OCI-LY7 (cell line): ENCODE measurements around the gene GATA3. TPM values are rescaled to one million over a fixed set of nuclear protein-coding genes. Genes with fewer than 3 reads are reported as not detected.

Source experiments
- BruUV-seq: library from RNA; stranded (reverse); fragments of 400-500 nt; replicated peaks from 2 replicates; lab custom pipeline; 2021; lab: Mats Ljungman, UMichigan
- CTCF ChIA-PET: fragments of 300-600 bp; sonication (Branson Sonifier 250); formaldehyde crosslinking; loops from one replicate; lab custom pipeline; 2022; ENCODE audit warnings: antibody characterized with exemption; ENCODE audit not compliant: unreplicated experiment; lab: Charles Lee
- POLR2A ChIA-PET: fragments of 300-600 bp; sonication (Branson Sonifier 250); formaldehyde crosslinking; loops from one replicate; lab custom pipeline; 2022; ENCODE audit warnings: antibody characterized with exemption; lab: Charles Lee
- DNase-seq: peaks from one replicate; pipeline ENCODE4 v3.0.0-alpha.2; 2015; ENCODE audit warnings: low spot score
- H2AFZ ChIP-seq: fragments of 200-600 bp; sonication (generic), shearing (Covaris generic); 2 replicates; pipeline ENCODE4 v1.6.1; 2014; ENCODE audit warnings: mild to moderate bottlenecking, antibody characterized with exemption, low read length, moderate library complexity
- H3K27ac ChIP-seq: fragments of 200-600 bp; sonication (generic); 2 replicates; pipeline ENCODE4 v1.5.1; 2014; ENCODE audit warnings: mixed run types, low read depth, mild to moderate bottlenecking, moderate library complexity, low read length, inconsistent platforms; ENCODE audit not compliant: poor library complexity, severe bottlenecking
- H3K36me3 ChIP-seq: fragments of 200-600 bp; sonication (generic); 2 replicates; pipeline ENCODE4 v1.6.1; 2014; ENCODE audit warnings: mild to moderate bottlenecking, antibody characterized with exemption, low read length, moderate library complexity, mixed read lengths; ENCODE audit not compliant: insufficient read depth
- H3K4me1 ChIP-seq: fragments of 200-600 bp; sonication (generic); 2 replicates; pipeline ENCODE4 v1.5.1; 2014; ENCODE audit warnings: mild to moderate bottlenecking, low read length; ENCODE audit not compliant: insufficient read depth, poor library complexity, severe bottlenecking
- H3K4me2 ChIP-seq: fragments of 200-600 bp; sonication (generic); 2 replicates; pipeline ENCODE4 v1.6.1; 2014; ENCODE audit warnings: mild to moderate bottlenecking, low read length
- H3K4me3 ChIP-seq: fragments of 200-600 bp; sonication (generic); 2 replicates; pipeline ENCODE4 v1.5.1; 2014; ENCODE audit warnings: mild to moderate bottlenecking, low read depth, low read length; ENCODE audit not compliant: poor library complexity, severe bottlenecking
- H3K79me2 ChIP-seq: fragments of 200-600 bp; sonication (generic); 2 replicates; pipeline ENCODE4 v1.6.1; 2016; ENCODE audit warnings: low read depth, mild to moderate bottlenecking, low read length, moderate library complexity, mixed read lengths; ENCODE audit not compliant: insufficient read depth
- H3K9me2 ChIP-seq: fragments of 200-600 bp; sonication (generic); 2 replicates; pipeline ENCODE4 v1.6.1; 2016; ENCODE audit warnings: mild to moderate bottlenecking, low read length, mixed read lengths; ENCODE audit not compliant: insufficient read depth
- H3K9me3 ChIP-seq: fragments of 200-600 bp; sonication (generic); 2 replicates; pipeline ENCODE4 v1.6.1; 2014; ENCODE audit warnings: mild to moderate bottlenecking, mixed run types, low read length, mixed read lengths
- H4K20me1 ChIP-seq: fragments of 200-600 bp; sonication (generic); 2 replicates; pipeline ENCODE4 v1.6.1; 2014; ENCODE audit warnings: mild to moderate bottlenecking, antibody characterized with exemption, low read length, moderate library complexity, mixed read lengths; ENCODE audit not compliant: insufficient read depth
- CTCF ChIP-seq: fragments of 200-600 bp; sonication (generic); conservative IDR thresholded peaks from 2 replicates; pipeline ENCODE4 v1.5.1; 2014; ENCODE audit warnings: mild to moderate bottlenecking, antibody characterized with exemption, low read length, moderate library complexity, mixed read lengths
- EZH2phosphoT487 ChIP-seq: fragments of 200-600 bp; sonication (generic); IDR thresholded peaks from 2 replicates; pipeline ENCODE4 v1.6.1; 2018; ENCODE audit warnings: low read depth, borderline replicate concordance, mild to moderate bottlenecking, mixed run types, antibody characterized with exemption, low read length, moderate library complexity, mixed read lengths
- intact Hi-C: fragments of 100-400 bp; cut with micrococcal nuclease; formaldehyde crosslinking; loops from one replicate; pipeline ENCODE4 v1.10.0; 2022; ENCODE audit not compliant: unreplicated experiment
- total RNA-seq, 2 experiments: library from RNA; depleted of rRNA in 1 of 2; stranded (reverse); fragments of >200 nt in 1 of 2; shearing (Covaris generic) in 1 of 2; gene quantifications; 2 replicates each; pipeline ENCODE4 v1.2.3, GENCODE V29; 2014 to 2022

Gene GATA3
- total RNA-seq, 2 experiments from 2014 or later, result not detected

DNA sequence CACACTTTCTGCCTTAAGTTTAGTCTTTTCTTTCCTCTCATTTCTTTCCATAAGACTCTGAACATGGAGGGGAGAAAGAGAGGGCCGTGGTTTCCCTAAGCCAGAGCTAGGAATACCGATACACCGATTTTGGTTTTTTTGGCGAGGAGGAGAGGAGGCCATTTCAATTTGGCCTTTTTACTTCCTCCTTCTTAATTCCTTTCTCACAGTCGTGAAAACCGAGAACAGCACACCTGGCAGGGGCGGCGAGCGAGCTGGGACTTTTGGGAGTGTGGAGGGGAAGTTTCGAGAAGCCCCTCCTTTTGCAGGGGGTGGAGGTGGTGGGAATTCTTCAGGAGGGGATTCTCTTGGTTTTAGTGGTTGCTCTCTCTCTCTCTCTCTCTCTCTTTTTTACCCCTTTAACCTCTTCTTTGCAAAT is 6.2 kb downstream of the GATA3 start:
- no peaks in the 10 kb centered on the region for H3K9me3 ChIP-seq
- H3K4me1 ChIP-seq, result peaks cover 21% of the 10 kb centered on the region
- H3K9me2 ChIP-seq, result no peaks in the 10 kb centered on the region
- peak overlapping the region; percentile 20; the same call in 1 of the 2 replicates for H2AFZ ChIP-seq
- no peaks in the 10 kb centered on the region for H3K36me3 ChIP-seq
- no peaks in the 10 kb centered on the region for H3K79me2 ChIP-seq
- no peaks in the 10 kb centered on the region for H4K20me1 ChIP-seq
- H3K27ac ChIP-seq, result no peak overlapping the region
- ChIA-PET CTCF (no interaction called here), POLR2A (no interaction called here)
- intact Hi-C loops, result no loop called here
- no peak for TF ChIP-seq CTCF
- TF ChIP-seq EZH2phosphoT487, result no peak
- H3K4me3 ChIP-seq, result no peak overlapping the region
- DNase-seq, result no peak
- H3K4me2 ChIP-seq, result peak overlapping the region; percentile 40; the same call in 1 of the 2 replicates
- BruUV-seq, result no TSS peak

DNA sequence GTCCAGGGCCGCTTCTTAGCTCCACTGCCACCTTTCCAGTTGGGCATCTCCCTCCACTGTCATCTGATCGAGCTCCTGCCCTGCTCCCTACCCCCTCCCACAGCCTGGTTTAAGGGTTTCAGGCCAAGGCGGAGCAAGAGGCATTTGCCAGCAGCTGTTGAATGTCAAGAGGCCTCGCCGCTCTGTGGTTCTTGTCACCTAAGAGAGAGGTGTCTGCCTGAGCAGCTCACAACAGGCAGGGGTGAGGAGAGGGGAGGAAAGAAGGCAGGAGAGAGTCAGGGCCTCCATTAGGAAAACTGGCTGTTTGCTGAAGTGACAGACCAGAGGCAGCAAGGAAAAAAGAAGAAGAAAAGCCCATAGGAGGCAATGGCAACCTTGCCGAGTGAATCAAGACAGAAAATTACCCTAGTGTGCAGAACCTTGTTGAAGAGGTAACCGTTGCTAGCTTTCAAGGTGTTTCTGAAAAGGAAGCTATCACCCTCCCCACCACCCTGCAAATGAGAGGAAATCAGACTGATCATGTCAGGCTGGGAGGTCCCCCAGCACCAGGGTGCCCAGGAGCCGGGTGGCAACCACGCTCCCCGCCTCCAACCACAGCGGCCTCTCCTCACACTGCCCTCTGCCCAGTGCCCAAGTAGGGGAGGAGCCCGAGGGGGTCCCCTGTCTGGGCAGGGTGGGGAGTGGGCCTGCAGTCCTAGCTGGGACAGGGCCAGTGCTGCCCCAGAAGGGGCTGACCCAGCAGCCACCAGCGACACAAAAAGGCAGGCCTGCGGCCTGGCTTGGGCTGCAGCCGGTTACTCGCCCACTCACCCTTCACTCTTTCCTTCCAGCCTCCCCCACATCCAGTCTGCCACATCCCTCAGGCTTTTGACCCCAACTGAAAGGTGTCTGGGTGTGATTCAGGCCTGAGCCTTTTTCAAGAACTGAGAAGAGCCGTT is 7.1 kb downstream of the GATA3 start:
- CTCF ChIA-PET, result interaction anchor here (1.0 kb wide), 1 partner anchor 273 kb away, joined by 3 read pairs; the partner anchor contains the start of gene ATP5F1C

More for the DNA sequence above, 7.1 kb downstream of the GATA3 start:
- Histone ChIP-seq H2AFZ (no peak overlapping the region; the same call in 1 of the 2 replicates), H3K9me3 (no peaks in the 10 kb centered on the region), H3K4me2 (no peak overlapping the region), H3K4me1 (peaks cover 21% of the 10 kb centered on the region), H3K36me3 (no peaks in the 10 kb centered on the region), H3K9me2 (no peaks in the 10 kb centered on the region), H3K4me3 (no peak overlapping the region), H3K79me2 (no peaks in the 10 kb centered on the region), H4K20me1 (no peaks in the 10 kb centered on the region), H3K27ac (no peak overlapping the region)
- BruUV-seq, result no TSS peak
- TF ChIP-seq EZH2phosphoT487 (no peak), CTCF (no peak)
- POLR2A ChIA-PET, result interaction anchor here (0.5 to 0.6 kb wide), 2 partner anchors 17 to 352 kb away, joined by 3 to 4 read pairs; no protein-coding TSS in a partner anchor
- intact Hi-C loops, result no loop called here
- DNase-seq, result no peak
